CD4-positive, alpha-beta T cell treated with Interleukin-10 for 1 hour (primary cell): ENCODE data around the gene LRRN4CL.
A peak's percentile ranks its signal among the peaks of the same experiment; 100 is the strongest.
"Not testable (repeated sequence)": the region's sequence is repeated elsewhere in the genome, so short reads cannot be mapped to it uniquely, and the experiment has no call there.

Experiments
- DNase-seq: peaks from one replicate; pipeline ENCODE4 v3.0.0-alpha.2; 2020

Gene LRRN4CL

DNA sequence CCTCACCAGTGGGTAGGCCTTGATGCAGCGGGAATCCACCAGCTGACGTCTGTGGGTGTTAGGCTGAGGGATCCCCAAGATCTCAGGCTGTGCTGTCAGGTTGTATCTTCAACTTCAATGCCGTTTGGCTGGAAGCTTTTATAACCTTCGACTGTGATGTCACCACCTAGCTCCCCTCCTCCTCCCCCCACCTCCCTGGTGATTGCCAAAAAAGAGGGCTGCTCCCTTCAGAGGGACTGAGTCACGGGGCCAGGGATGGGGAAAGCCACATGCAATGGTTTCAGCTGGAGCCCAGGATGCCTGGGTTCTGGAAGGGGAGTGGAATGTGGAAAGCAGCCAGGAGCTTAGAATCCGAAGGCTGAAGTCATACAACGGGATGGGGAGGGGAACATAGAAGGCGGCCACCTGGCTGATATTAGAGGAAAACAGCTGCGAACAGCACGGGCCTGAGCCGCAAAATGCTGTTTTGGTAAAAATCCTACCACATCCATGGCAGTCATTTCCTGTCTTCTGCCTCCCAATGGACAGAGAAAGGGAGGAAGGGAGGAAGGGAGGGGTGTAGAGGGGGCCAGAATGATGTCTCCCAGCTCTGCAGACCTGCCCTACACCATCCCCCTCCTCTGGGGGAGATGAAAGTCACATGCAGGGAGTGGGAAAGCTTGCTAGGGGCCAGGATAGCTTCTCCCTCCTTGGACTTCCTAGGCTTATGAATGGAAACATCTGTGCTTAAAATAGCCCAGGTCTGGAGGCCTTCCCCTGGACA is at the start of gene LRRN4CL:
LRRN4CL (minus strand) TSS at position 110 of the 763 bp plus-strand sequence. CDS start 1,022 bp downstream, outside the sequence.
- no peak for DNase-seq

DNA sequence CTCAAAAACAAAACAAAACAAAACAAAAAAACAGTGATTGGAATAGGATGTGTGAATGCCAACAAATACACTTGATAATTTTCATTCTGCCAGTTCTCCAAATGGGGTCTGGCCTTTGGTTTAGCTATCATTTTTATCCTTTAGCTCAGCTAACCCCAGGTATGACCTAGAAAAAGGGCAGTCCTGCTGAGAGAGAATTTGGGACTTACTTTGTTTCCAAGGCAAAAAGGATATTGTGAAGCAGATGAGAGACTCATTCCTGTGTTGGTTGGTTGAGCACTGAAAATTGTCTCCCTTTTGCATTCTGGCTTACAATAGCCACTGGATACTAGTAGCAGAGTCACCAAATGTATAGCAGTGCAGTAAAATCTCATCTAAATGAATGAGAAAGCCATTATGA is 47.9 kb upstream of the LRRN4CL start:
- no peak for DNase-seq

DNA sequence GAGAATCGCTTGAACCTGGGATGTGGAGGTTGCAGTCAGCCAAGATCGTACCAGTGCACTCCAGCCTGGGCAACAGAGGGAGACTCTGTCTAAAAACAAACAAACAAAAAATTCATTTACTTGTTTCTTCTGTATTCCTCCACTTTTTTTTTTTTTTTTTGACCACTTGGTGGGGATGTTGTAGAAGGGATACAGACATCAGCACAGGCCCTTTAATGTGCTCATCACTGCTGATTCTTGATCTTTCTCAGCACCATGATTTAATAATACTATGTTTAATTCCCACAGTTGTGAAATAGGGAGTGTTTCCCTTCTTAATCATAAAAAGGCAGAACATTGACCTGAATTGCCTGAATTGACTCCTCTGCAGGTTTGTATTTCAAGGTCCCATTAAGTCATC is 43.5 kb upstream of the LRRN4CL start:
- DNase-seq = no peak

DNA sequence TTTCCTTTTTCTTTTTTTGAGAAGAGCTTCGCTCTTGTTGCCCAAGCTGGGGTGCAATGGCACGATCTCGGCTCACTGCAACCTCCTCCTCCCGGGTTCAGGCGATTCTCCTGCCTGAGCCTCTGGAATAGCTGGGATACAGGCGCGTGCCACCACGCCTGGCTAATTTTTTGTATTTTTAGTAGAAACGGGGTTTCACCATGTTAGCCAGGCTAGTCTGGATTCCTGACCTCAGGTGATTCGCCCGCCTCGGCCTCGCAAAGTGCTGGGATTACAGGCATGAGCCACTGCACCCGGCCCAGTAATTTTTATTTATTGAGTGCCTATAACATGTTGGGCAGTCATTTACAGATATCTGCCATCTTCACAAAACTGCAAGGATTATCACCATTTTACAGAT is 40.7 kb upstream of the LRRN4CL start:
- DNase-seq = not testable (repeated sequence)

DNA sequence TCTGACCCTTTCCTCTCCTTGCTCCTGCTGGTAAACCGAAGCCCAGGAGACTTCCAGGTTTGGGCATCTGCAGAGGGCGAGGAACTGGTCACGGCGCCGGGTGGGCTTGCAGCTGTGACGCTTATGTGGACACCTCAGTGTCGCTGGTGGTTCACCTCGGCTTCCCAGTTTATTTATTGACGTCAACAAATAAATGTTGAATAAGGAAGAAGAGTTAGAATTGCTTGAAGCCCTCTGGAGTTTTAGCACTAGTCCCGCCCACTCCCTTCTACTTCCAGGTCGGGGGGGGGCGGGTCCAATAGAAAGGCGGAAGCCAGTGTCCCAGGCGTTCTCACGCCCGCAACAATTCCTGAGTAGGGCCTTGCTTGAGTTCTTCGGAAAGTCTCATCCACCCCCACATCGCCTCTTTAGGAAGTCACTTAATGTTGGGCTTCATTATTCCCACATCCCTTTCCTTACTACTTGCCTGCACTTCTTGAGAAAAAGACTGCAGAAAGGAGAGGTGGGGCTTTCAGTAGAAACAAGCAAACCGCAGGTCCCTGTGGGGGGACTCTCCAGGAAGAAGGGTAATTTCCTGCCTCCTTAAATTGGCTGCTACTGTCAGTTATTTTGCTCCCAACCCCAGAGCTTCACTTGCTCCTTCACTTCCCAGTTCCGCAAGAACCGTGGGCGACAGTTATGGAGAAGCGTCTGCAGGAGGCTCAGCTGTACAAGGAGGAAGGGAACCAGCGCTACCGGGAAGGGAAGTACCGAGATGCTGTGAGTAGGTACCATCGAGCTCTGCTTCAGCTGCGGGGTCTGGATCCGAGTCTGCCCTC is 39.0 kb upstream of the LRRN4CL start, which contains the start of gene TTC9C:
TTC9C (plus strand) TSS at position 316 of the 818 bp plus-strand sequence; CDS start at position 679, 363 bp downstream.
- peak; percentile 84 for DNase-seq

DNA sequence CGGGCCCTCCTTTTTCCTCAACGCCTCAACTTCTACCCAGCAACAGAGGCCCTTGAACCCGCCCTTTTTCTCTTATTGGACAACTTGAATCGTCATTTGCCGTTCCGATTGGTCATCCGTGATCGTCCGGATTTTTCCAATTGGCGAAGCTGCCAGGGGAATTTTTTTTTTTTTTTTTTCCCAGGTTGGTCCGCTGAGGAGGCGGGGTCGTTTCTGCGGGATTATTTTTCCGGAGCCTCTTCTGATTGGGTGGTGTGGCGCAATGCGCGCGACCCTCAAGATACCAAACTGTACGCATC is 38.5 kb upstream of the LRRN4CL start:
- DNase-seq = peak; percentile 96

DNA sequence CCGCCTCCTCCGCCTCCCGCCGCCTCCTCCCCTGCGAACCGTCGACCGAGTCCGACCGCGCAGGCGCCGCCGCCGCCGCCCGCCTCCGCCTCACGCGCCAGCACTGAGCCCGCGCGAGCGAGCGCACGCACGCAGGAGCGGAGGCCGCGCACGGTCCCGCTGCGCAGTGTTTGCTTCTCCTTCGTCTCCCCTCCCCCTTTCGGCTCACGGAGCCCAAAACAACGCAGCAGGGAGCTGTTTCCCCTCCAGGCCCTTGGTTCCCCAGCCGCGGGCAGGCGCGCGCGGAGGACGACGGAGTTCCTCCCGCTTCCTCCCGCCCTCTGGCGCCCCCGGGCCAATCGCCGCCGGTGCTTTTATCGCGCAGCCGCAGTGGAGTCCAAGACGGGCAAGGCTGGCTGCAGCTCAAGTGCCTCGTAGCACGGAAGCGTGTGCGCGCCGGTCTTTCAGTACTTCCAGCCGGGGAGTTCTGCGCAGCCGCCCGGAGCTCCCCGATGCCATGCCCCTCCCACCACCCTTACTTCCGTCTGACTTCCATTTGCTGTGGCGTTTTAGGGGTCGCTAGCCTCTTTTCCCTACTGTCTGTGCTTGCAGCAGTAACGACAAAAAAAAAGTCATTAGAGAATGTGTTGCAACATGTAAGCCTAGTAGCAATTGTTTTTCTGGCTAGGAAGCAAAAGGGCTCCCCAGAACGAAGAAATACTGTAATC is 38.0 kb upstream of the LRRN4CL start, which contains the start of gene HNRNPUL2:
HNRNPUL2 (minus strand) TSS at position 293 of the 707 bp plus-strand sequence. CDS start 301 bp downstream, outside the sequence.
- DNase-seq = peak; percentile 99

DNA sequence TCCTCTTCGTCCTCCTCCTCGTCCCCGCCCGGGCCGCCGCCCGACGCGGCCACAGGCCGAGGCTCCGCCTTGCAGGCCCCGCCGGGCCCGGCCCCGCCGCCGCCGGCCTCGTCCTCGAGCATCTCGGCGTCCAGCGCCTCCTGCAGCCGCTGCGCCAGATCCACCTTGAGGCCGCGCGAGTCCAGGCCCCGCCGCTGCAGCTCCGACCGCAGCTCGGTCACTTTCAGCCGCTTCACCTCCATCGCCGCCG is 37.5 kb upstream of the LRRN4CL start:
- no peak for DNase-seq

DNA sequence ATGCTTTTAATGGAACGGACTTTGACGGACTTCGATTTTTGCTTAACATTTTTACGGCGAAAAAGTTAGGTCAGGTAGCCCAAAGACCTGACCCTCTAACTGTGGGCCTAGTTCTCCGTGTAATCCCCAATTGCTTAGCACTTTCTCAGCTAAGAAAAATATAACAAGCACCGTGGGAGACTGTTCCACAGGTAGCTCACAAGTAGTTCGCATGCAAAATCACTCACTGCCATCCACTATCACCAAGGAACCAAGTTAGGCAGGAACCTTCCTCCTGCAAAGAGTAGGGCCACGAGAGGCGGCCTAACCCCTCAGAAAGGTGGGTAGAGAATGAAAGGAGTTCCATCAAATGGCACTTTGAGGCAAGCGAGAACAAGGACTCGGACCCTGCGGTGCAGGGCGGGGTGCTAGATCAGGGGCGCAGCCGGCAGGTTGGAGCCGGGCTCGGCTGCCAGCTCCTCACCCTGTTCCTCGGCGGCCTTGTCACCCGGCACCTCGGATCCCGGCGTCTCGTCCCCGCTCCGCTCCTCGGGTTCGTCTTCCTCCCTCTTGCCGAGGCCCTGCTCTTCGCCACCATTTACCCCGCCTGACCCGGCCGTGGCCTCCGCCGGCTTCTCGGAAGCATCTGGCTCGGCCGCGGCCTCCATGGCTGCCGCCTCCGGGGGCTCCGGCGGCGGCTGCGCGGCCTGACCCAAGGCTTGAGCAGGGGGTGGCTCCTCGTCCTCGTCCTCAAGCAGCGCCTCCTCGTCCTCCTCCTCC is 37.0 kb upstream of the LRRN4CL start:
- DNase-seq = no peak

DNA sequence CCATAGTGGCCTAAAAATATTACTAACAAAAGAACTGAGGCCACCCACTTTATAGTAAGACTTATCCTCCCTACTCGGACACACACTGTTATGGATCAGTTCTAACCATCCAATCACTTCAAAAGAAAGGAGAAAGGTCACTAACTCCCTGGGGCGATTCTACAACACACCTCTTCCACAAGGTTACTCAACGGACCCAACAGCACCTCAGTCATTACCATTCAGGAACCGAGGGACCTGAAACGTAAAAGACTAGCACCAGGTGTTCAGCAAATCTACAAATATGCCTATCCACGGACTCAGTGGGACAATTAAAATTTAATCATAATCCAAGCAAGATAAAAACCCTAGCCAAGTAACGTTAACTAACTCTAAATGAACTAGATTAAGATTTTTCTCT is 36.3 kb upstream of the LRRN4CL start:
- DNase-seq = no peak

DNA sequence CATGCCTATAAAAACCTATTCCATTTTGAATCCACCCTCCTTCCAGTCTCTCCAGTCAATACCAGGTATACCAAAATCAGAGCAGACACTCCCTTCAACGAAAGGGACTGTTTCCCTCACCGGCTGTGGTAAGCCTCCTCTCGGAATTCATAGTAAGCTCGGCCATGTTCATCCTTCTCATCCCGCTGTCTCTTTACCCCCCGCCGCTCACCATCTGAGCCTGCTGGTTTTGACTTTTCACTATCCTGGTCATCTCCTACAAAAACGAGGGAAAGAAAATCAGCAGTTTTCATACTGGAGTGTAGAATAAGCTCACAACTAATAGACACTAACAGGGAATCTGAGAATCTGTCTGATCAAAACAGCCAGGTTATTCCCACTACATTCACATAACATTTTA is 34.8 kb upstream of the LRRN4CL start:
- no peak for DNase-seq

DNA sequence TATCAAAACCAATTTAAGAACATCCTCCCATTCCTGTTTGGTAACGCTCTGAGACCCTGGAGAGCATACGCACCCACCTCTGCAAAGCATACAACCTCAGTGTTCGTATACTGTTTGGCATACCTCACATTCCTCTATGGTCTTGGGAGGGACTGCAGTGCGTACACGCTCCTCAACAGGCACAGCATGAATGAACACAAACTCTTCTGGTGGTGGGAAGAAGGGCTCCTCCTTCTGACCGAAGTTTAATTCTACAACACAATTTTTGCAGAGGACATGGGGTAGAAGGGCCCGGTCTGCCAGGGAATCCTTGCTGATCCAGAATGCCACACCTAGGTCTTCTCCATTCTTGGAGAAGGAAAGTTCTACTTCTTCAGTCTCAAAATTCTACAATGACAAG is 32.7 kb upstream of the LRRN4CL start:
- no peak for DNase-seq

DNA sequence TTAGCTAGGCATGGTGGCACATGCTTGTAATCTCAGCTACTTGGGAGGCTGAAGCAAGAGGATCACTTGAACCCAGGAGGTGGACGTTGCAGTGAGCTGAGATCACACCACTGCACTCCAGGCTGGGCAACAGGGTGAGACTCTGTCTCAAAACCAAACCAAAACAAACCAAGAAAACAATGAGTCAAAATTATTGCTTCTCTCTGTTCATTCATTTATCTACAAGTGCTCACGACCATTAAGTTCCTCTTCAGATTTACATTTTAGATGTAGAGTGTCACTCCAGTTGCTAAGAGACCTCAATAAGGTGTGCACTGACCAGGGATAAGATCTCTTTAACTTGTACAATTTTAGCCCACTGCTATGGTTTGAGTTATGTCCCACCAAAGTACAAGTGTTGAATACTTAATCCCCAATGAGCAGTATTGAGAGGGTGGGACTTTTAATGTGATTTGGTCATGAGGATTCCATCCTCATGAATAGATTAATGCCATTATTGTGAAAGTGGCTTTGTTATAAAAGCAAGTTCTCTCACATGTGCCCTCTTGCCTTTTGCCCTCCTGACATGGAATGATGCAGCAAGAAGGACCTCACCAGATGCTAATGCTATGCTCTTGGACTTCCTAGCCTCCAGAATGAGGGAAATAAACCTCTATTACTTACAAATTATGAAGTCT is 30.1 kb upstream of the LRRN4CL start:
- DNase-seq = no peak

DNA sequence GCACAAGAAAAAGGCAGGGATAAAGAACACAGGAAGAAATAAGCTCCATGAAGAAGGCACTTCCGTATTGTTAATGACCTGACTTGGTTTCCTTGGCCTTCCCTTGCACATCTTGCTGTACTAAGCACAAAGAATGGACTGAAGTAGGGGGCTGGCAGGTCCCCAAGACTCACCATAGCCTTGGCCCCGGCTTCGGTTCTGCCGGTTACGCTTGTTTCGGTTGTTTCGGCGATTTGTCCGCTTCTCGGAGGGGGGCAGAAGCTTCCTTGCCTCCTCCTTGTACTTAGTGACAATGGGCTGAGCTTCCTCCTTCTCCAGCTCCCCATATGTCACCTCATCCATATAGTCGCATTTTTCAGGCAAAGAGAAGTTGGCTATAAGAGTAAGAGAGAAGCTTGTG is 27.5 kb upstream of the LRRN4CL start:
- DNase-seq = no peak

DNA sequence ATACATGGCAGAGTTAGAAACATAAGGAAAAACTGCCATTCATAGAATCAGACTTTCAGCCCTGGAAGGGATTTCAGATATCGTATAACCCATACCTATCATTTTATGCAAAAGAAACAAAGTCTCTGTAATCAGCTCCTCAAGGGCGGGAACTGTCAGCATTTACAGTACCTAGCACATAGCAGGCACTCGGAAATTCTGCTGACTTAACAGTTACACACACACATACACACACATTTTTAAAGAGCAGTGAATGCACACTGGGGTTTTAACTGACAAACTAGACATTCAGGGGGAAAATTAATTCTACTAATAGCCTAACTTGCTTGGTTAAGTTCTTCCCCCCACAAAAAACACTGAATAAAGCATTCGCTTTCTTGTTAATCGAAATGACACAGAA is 26.9 kb upstream of the LRRN4CL start:
- DNase-seq = no peak

DNA sequence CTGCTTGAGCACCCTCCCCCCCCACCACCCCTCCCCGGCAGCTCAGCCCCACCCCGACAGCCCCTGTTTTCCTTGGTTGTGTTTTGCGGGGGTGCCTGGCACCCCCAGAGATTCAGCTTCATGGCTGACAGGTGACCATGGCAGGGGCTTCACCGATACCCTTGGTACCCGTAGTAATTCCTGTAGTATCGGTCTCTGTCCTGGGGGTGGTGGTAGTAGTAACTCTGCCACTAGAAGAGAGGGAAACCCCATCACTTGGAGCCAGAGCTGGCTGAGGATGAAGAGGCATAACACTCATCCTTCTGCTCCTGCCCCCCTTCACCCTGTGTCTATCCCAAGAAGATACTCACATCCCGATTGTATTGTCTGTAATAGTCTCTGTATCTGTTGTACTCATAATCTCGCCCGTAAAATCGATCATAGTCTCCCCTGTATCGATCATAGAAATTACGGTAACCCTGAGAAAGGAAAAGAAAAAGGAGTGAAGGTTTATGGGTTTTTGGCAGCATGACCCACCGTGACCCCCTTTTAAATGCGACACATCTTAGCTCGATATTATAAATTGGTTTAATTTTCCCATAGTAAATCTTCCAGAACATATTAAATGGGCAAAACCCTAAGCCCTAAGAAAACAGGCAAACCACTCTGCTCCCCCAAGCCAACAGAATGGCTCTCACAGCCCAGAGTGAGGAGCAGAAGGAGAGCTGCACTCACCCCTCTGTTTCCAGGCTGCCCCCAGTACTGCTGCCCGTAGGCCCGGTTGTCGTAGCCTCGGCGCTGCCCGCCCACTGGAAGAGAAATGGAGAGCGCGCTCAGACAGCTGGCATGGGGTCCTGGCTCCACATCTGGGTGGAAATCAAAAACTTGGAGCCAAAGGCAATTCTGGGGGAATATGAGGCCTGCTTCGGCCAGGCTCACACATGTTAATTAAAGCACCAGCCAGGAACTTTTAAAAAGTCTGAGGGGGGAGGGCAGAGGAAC is 26.1 kb upstream of the LRRN4CL start:
- no peak for DNase-seq

DNA sequence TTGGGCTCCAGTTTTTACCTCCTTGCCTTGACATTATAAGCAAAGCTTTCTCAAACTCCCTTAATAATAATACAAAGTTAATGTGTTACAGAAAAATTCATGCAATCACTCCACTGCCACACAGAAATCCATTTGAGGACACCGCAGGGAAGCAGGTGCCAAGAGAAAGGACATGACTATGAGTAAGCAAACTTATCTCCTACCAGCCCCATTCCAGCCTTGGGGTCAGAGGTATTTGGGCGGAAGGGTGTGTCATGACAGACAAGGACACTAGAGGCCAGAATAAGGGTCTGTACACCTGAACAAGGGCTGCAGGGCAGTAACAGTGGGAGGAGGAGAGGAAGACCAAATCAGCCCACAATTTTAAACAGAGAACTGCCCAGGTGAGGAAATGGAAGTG is 24.0 kb upstream of the LRRN4CL start:
- DNase-seq = no peak

DNA sequence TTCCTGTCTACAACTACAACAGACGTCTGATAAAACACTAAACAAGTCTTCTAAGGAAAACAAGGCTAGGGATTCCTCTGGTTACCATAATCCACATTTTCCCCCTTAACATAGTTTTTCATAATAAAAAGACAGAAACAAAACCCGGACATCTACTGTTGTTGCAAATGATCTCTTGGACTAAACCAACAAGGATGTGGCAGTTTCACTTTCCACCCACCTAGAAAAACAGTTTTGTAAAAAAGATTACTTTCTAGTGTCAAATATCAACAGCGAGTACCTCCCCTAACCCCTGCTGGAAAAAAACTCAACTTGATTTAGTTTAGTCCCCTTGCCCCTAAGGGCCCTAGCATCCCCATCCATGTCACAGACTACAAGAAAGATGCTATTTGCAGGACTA is 23.5 kb upstream of the LRRN4CL start:
- no peak for DNase-seq

DNA sequence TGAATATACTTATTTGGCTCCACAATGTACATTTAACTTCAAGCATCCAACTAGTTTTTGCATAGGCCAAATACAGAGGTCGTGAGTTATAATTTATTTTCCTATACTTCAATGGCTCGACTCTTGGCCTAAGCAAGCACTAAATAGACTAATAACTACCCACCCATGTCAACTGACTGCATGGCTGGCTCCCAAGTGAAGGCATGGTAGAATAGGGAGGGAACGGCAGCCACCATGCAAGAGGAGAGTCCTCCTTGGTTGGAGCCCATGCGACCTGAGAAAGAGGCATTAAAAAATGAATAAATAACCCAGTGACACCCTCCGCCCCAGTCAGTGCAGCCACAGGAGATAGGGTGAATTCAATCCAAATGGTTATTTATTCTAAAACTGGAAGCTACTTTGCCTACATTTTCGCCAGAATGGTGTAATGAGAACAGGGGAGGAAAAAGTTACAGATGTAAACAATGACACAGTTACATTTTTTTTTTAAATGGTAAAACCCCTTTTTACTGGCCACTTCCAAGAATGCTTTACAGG is 23.0 kb upstream of the LRRN4CL start:
- no peak for DNase-seq

DNA sequence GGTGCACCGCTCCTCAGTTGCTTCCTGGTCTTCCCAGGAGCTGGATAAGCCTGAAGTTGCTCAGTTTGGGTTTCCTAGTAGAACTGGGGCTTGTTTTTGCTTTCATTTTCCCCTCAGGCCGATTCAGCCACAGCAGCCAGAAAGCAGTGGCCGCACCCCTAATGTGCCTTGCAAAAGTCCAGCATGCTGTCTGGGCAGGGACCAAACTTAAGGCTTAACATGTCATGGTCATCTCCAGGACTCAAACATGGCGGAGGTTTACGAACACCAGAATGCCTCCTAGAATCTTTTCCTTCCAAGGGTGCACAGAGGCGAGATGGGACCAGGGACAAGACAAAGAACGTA is 20.6 kb upstream of the LRRN4CL start:
- DNase-seq = no peak
